Measurements from ENCODE around the gene UBL7.

DNA sequence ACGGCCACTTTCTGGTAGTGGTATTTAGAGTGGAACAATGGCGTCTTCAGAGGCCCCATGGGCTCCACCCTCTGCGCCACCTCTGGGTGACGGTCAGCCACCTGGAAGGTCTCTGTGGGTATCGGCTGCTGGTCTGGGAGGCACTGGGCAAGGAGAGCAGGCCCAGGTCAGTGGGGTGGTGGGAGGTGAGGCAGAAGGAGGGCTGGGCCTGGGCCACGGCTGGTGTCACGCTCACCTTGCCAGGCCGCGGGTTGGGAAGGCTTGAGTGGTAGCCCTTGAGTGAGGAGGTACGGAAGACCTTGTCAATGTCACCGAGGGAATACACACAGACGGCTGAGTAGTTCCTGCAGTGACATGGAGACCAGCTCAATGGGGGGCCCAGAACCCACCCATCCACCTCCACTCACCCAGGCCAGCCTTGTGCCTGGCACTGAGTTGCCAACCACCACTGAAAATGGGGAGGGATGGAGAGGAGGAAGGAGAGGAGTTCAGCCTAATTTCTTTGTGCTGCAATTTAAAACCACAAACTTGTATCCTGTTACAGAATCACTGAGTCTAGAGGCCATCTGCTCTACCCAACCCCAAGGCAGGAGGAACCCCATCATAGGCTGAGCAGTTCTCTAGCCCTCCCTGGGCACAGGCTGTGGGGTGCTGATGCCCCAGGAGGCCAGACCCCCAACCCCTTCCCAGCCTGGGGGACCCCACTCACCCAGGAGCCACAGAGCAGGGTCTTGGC is 46.2 kb downstream of the UBL7 start:
- TF ChIP-seq, protein P1, sequence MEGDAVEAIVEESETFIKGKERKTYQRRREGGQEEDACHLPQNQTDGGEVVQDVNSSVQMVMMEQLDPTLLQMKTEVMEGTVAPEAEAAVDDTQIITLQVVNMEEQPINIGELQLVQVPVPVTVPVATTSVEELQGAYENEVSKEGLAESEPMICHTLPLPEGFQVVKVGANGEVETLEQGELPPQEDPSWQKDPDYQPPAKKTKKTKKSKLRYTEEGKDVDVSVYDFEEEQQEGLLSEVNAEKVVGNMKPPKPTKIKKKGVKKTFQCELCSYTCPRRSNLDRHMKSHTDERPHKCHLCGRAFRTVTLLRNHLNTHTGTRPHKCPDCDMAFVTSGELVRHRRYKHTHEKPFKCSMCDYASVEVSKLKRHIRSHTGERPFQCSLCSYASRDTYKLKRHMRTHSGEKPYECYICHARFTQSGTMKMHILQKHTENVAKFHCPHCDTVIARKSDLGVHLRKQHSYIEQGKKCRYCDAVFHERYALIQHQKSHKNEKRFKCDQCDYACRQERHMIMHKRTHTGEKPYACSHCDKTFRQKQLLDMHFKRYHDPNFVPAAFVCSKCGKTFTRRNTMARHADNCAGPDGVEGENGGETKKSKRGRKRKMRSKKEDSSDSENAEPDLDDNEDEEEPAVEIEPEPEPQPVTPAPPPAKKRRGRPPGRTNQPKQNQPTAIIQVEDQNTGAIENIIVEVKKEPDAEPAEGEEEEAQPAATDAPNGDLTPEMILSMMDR (conservative IDR thresholded peaks at IDR 0.05; ENCODE audit: low read length): no peak
- no peak for TF ChIP-seq EZH2phosphoT487 (IDR thresholded peaks at IDR 0.05; ENCODE audit: borderline replicate concordance, low read depth, low read length)
